ENCODE results near the gene CERS2. TPM values are rescaled to one million over a fixed set of nuclear protein-coding genes. Genes with fewer than 3 reads are reported as not detected.

Gene CERS2
- total and polyA plus RNA-seq, 10 of the 15 experiments (the other 5 are each of a cell fraction or from before 2014, with no cell fraction given), result 9.2 to 87.9 (median 50.8) TPM

DNA sequence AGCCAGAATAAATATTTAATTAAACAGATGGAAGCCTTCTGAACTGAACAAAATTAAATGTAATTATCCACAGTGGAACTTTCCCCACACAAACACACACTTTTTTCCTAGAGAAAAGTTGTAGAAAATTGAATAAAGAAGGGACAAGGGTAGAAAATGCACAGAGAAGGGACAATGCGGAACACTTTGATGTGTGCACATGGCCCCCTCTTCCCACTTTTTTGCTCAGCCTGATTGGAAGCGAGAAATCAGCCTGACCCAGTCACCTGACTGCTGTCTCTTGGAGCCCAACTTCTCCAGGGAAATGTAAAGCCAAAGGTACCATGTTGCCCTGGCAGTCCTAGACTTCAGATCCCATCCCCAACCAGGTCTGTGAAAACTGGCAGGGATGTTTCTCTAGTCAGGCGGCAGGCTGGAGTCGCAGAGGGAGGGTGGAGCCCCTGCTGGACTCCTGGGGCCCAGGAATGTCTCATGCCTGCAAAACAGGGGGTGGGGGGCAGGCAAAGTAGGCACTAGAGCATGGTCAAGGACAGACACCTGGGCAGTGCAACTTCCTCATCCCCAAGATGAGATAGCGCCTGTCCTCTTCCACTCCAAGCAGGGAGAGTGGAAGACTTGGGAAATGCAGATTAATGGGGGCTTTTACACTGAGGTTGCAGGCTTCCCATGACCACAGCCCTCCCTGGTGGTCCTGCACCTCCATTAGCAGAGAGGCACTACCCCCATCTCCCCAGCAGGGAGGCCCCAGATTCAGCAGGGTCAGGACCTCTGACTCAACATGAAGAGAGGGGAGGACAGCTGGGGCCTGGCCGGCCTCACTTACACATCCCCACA lies 2.8 kb downstream of the CERS2 start:
- ChIA-PET POLR2A (no interaction called here), RAD21 (ENCODE audit: unreplicated experiment) (no interaction called here), CTCF (interaction anchor here (0.6 to 2.4 kb wide), 3 partner anchors 9 to 301 kb away, joined by 3 to 8 read pairs (median 4); no protein-coding TSS in a partner anchor), SMC1A (ENCODE audit: uncharacterized antibody, unreplicated experiment) (no interaction called here)
- Histone ChIP-seq H3K9me3 (replicated peaks; ENCODE audit: control insufficient read depth, insufficient read depth, low read length) (no peaks in the 10 kb centered on the region), H3K27me3 (replicated peaks in 1 of 2; ENCODE audit: control insufficient read depth in 2 of 2, insufficient read depth in 2 of 2, low read length in 1 of 2) (no peaks in the 10 kb centered on the region; a peak in 1 of 4 replicates), H3K36me3 (ENCODE audit: control insufficient read depth in 2 of 2, insufficient read depth in 2 of 2, low read length in 1 of 2) (peaks cover 5 to 12% of the 10 kb centered on the region in 2 experiments; a peak in 3 of 4 replicates), H3K27ac (ENCODE audit: control insufficient read depth, insufficient read depth) (no peak overlapping the region), H4K20me1 (ENCODE audit: control insufficient read depth, insufficient read depth) (no peaks in the 10 kb centered on the region), H3K79me2 (ENCODE audit: control insufficient read depth, insufficient read depth, low read length) (peaks cover 39% of the 10 kb centered on the region), H3K4me2 (ENCODE audit: control insufficient read depth, insufficient read depth) (peak overlapping the region; percentile 77), H3K9ac (ENCODE audit: control insufficient read depth, insufficient read depth, low read length) (no peak overlapping the region; the same call in 1 of the 2 replicates), H3K4me1 (ENCODE audit: control insufficient read depth, insufficient read depth, low read length) (peaks cover 7% of the 10 kb centered on the region; the same call in 1 of the 2 replicates), H2AFZ (ENCODE audit: control insufficient read depth, low read depth, low read length) (no peak overlapping the region), H3K4me3 (peak overlapping the region; percentile 87; the same call in 1 of the 2 replicates)
- TF ChIP-seq, protein P1, sequence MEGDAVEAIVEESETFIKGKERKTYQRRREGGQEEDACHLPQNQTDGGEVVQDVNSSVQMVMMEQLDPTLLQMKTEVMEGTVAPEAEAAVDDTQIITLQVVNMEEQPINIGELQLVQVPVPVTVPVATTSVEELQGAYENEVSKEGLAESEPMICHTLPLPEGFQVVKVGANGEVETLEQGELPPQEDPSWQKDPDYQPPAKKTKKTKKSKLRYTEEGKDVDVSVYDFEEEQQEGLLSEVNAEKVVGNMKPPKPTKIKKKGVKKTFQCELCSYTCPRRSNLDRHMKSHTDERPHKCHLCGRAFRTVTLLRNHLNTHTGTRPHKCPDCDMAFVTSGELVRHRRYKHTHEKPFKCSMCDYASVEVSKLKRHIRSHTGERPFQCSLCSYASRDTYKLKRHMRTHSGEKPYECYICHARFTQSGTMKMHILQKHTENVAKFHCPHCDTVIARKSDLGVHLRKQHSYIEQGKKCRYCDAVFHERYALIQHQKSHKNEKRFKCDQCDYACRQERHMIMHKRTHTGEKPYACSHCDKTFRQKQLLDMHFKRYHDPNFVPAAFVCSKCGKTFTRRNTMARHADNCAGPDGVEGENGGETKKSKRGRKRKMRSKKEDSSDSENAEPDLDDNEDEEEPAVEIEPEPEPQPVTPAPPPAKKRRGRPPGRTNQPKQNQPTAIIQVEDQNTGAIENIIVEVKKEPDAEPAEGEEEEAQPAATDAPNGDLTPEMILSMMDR (IDR thresholded peaks at IDR 0.05 in 2 of 3, conservative IDR thresholded peaks at IDR 0.05 in 1 of 3; ENCODE audit: control insufficient read depth in 2 of 3, extremely low read depth in 1 of 3, insufficient read depth in 1 of 3, low read depth in 3 of 3, low read length in 3 of 3), result peak in 1 of 3 experiments; percentile 30; a peak in 1 of 6 replicates
- TF ChIP-seq, protein P2, sequence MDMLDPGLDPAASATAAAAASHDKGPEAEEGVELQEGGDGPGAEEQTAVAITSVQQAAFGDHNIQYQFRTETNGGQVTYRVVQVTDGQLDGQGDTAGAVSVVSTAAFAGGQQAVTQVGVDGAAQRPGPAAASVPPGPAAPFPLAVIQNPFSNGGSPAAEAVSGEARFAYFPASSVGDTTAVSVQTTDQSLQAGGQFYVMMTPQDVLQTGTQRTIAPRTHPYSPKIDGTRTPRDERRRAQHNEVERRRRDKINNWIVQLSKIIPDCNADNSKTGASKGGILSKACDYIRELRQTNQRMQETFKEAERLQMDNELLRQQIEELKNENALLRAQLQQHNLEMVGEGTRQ (IDR thresholded peaks at IDR 0.05; ENCODE audit: borderline replicate concordance, low read depth, low read length), result no peak
- TF ChIP-seq ZNF622 (IDR thresholded peaks at IDR 0.05), result no peak
- TF ChIP-seq, protein P3, sequence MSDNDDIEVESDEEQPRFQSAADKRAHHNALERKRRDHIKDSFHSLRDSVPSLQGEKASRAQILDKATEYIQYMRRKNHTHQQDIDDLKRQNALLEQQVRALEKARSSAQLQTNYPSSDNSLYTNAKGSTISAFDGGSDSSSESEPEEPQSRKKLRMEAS (IDR thresholded peaks at IDR 0.05; ENCODE audit: low read depth, low read length), result no peak
- no peak for TF ChIP-seq EP300 (IDR thresholded peaks at IDR 0.05; ENCODE audit: borderline replicate concordance in 1 of 2, control insufficient read depth in 1 of 2, low read depth in 2 of 2, low read length in 2 of 2)
- no peak for TF ChIP-seq NFXL1 (IDR thresholded peaks at IDR 0.05; ENCODE audit: borderline replicate concordance)
- no peak for TF ChIP-seq TCF12 (IDR thresholded peaks at IDR 0.05; ENCODE audit: low read depth, low read length)
- TF ChIP-seq NR2F1 (conservative IDR thresholded peaks at IDR 0.05), result 0 out of 2 replicates have a peak, but pooled peaks have one; percentile 31
- no peak for TF ChIP-seq SREBF2 (IDR thresholded peaks at IDR 0.05; ENCODE audit: low read length)
- TF ChIP-seq, protein P4, sequence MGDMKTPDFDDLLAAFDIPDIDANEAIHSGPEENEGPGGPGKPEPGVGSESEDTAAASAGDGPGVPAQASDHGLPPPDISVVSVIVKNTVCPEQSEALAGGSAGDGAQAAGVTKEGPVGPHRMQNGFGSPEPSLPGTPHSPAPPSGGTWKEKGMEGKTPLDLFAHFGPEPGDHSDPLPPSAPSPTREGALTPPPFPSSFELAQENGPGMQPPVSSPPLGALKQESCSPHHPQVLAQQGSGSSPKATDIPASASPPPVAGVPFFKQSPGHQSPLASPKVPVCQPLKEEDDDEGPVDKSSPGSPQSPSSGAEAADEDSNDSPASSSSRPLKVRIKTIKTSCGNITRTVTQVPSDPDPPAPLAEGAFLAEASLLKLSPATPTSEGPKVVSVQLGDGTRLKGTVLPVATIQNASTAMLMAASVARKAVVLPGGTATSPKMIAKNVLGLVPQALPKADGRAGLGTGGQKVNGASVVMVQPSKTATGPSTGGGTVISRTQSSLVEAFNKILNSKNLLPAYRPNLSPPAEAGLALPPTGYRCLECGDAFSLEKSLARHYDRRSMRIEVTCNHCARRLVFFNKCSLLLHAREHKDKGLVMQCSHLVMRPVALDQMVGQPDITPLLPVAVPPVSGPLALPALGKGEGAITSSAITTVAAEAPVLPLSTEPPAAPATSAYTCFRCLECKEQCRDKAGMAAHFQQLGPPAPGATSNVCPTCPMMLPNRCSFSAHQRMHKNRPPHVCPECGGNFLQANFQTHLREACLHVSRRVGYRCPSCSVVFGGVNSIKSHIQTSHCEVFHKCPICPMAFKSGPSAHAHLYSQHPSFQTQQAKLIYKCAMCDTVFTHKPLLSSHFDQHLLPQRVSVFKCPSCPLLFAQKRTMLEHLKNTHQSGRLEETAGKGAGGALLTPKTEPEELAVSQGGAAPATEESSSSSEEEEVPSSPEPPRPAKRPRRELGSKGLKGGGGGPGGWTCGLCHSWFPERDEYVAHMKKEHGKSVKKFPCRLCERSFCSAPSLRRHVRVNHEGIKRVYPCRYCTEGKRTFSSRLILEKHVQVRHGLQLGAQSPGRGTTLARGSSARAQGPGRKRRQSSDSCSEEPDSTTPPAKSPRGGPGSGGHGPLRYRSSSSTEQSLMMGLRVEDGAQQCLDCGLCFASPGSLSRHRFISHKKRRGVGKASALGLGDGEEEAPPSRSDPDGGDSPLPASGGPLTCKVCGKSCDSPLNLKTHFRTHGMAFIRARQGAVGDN (IDR thresholded peaks at IDR 0.05), result no peak
- TF ChIP-seq, protein P5, sequence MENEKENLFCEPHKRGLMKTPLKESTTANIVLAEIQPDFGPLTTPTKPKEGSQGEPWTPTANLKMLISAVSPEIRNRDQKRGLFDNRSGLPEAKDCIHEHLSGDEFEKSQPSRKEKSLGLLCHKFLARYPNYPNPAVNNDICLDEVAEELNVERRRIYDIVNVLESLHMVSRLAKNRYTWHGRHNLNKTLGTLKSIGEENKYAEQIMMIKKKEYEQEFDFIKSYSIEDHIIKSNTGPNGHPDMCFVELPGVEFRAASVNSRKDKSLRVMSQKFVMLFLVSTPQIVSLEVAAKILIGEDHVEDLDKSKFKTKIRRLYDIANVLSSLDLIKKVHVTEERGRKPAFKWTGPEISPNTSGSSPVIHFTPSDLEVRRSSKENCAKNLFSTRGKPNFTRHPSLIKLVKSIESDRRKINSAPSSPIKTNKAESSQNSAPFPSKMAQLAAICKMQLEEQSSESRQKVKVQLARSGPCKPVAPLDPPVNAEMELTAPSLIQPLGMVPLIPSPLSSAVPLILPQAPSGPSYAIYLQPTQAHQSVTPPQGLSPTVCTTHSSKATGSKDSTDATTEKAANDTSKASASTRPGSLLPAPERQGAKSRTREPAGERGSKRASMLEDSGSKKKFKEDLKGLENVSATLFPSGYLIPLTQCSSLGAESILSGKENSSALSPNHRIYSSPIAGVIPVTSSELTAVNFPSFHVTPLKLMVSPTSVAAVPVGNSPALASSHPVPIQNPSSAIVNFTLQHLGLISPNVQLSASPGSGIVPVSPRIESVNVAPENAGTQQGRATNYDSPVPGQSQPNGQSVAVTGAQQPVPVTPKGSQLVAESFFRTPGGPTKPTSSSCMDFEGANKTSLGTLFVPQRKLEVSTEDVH (IDR thresholded peaks at IDR 0.05; ENCODE audit: low read depth, partially characterized antibody), result no peak
- DNase-seq (ENCODE audit: low read depth, low spot score) (no peak), ATAC-seq (peak; percentile 21), FAIRE-seq (no peak)
- intact Hi-C loops (cut with micrococcal nuclease; ENCODE audit: unreplicated experiment), result loop anchor here (10.0 kb wide), 2 partner anchors 207 to 347 kb away; partner anchors contain the start of genes CTSS and ENSA
- BruUV-seq (replicated peaks), result no TSS peak
- in situ Hi-C loops (cut with MboI), result no loop called here
- 99% methylated on average over 6 of the region's 6 CpGs for WGBS (ENCODE audit: insufficient coverage, insufficient replicate concordance, low lambda C conversion rate, missing lambda C conversion rate)

All from GM12878 (cell line).